Esophagus squamous epithelium (tissue), 5 donors: ENCODE results near the gene LRP8. TPM values are rescaled to one million over a fixed set of nuclear protein-coding genes. Genes with fewer than 3 reads are reported as not detected.

Source experiments
- DNase-seq: peaks from one replicate; lab custom pipeline; 2025; lab: John Stamatoyannopoulos, UW
- H3K27ac ChIP-seq, 4 donors: fragments of 200-600 bp; sonication (generic); one replicate each; pipeline ENCODE4 v1.5.1; 2016 to 2019; ENCODE audit warnings: mild to moderate bottlenecking in 1 of 4
- H3K27me3 ChIP-seq, 4 donors: fragments of 200-600 bp; sonication (generic); 1 replicate in 3 of 4; 2 replicates in 1 of 4; pipeline versions ENCODE4 v1.5.1 to v1.6.0; 2017 to 2021; ENCODE audit warnings: antibody characterized with exemption in 1 of 4
- H3K36me3 ChIP-seq, 3 donors: fragments of 200-600 bp; sonication (generic); one replicate each; pipeline ENCODE4 v1.5.1; 2016 to 2019
- H3K4me1 ChIP-seq, 3 donors: fragments of 200-600 bp; sonication (generic); one replicate each; pipeline ENCODE4 v1.5.1; 2017 to 2019
- H3K4me3 ChIP-seq, 4 donors: fragments of 200-600 bp; sonication (generic); 1 replicate in 3 of 4; 2 replicates in 1 of 4; pipeline ENCODE4 v1.5.1; 2016 to 2019; ENCODE audit warnings: mild to moderate bottlenecking in 2 of 4, moderate library complexity in 1 of 4
- H3K9me3 ChIP-seq, 3 donors: fragments of 200-600 bp; sonication (generic); one replicate each; pipeline ENCODE4 v1.5.1; 2016 to 2019
- CTCF ChIP-seq, 6 experiments: fragments of 450-650 bp in 4 of 6; fragments of 200-600 bp in 2 of 6; sonication (generic) in 2 of 6; IDR thresholded peaks; one replicate each; pipeline ENCODE4 v1.5.1; 2016 to 2019; ENCODE audit warnings: antibody characterized with exemption in 6 of 6, mild to moderate bottlenecking in 4 of 6, moderate library complexity in 4 of 6
- POLR2A ChIP-seq, 4 donors: fragments of 450-650 bp; IDR thresholded peaks; one replicate each; pipeline ENCODE4 v1.6.1; 2017; ENCODE audit warnings: antibody characterized with exemption in 4 of 4, mild to moderate bottlenecking in 4 of 4, moderate library complexity in 3 of 4
- WGBS, 2 donors: methylation state at CpG; one replicate each; pipeline ENCODE4 v1.1.5; 2018; 5-methylcytosine and 5-hydroxymethylcytosine counted together
- intact Hi-C: fragments of 100-400 bp; cut with DNase I; formaldehyde crosslinking; loops from one replicate; pipeline ENCODE4 v1.15.0; 2022
- total RNA-seq, 4 donors: library from RNA; depleted of rRNA; stranded (reverse); fragments of >200 nt; gene quantifications; one replicate each; pipeline ENCODE4 v1.1.0, GENCODE V29; 2016
- donor health status: DM: yes; HTN: yes; CAD: no.

LRP8 gene
- total RNA-seq, 4 donors from 2014 or later = 15.3 to 39.6 (median 18.8) TPM

- intact Hi-C loops = no loop called here
- Histone ChIP-seq H3K27ac (no peak overlapping the region), H3K9me3 (no peaks in the 10 kb centered on the region), H3K27me3 (no peaks in the 10 kb centered on the region), H3K4me1 (peaks cover 0 to 34% (median 8%) of the 10 kb centered on the region in 3 donors), H3K36me3 (peaks cover 0 to 6% (median 0%) of the 10 kb centered on the region in 3 donors), H3K4me3 (no peak overlapping the region)
- 72 to 80% methylated on average over 5 to 7 of the region's 8 CpGs for WGBS, 2 donors
- no peak for TF ChIP-seq POLR2A (IDR thresholded peaks at IDR 0.05)
- no peak for TF ChIP-seq CTCF (IDR thresholded peaks at IDR 0.05)
- no peak for DNase-seq
Observed at GRCh38 chr1:53308506-53308905, 19.4 kb downstream of the LRP8 start.

- Histone ChIP-seq H3K4me1 (peaks cover 0 to 33% (median 8%) of the 10 kb centered on the region in 3 donors), H3K36me3 (no peaks in the 10 kb centered on the region), H3K9me3 (no peaks in the 10 kb centered on the region), H3K27ac (no peak overlapping the region), H3K4me3 (no peak overlapping the region), H3K27me3 (no peaks in the 10 kb centered on the region)
- no peak for DNase-seq
- WGBS, 2 donors = 72 to 93% methylated on average over 2 to 3 of the region's 4 CpGs
- no peak for TF ChIP-seq POLR2A (IDR thresholded peaks at IDR 0.05)
- intact Hi-C loops = no loop called here
Observed at GRCh38 chr1:53307037-53307436, 20.8 kb downstream of the LRP8 start.

DNA sequence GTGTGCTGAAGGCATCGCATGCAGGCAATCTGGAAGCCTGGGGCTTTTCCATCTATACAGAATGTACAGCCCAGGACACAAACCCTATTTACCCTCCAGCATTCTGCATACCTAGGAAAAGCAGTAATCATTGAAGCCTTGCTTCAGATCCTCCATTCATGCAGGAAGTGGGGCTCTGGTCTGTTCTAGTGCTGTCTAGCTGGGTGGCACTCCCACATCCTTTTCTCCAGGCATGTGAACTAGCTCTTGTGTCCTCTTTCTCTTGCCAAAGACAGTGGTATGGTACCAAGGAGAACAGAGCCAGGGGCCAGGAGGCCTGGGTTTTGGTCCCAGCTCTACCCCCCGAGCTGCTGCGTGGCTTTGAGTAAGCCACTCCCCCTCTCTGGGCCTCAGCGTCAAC is 21.7 kb downstream of the LRP8 start:
- Histone ChIP-seq H3K27me3 (no peaks in the 10 kb centered on the region), H3K4me1 (peaks cover 0 to 33% (median 8%) of the 10 kb centered on the region in 3 donors), H3K36me3 (no peaks in the 10 kb centered on the region), H3K4me3 (no peak overlapping the region), H3K27ac (peak overlapping the region in 2 of 4 donors; percentile 7), H3K9me3 (no peaks in the 10 kb centered on the region)
- no peak for DNase-seq
- intact Hi-C loops = no loop called here
- TF ChIP-seq CTCF (IDR thresholded peaks at IDR 0.05) (no peak), POLR2A (IDR thresholded peaks at IDR 0.05) (no peak)
- 68 to 69% methylated on average over 3 to 4 of the region's 4 CpGs for WGBS, 2 donors

DNA sequence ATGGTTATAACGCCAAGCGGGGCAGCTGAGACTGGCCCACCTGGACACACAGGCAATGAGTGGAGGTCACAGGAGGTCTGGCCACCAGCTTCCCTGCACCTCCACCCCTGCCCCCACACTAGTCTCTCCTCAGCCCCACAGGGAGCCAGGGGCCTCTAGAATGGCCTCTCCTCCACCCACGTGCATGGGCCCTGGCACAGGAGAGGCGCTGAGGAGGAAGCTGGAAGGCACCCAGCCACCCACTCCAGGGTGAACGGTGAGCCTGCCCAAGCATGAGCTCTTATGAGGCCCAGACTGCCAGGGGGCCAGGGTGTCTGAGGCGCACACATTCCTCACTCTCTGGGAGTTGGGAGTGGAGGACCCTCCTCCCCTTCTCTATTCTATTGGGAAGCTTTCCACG is 22.2 kb downstream of the LRP8 start:
- Histone ChIP-seq H3K4me1 (peaks cover 0 to 33% (median 8%) of the 10 kb centered on the region in 3 donors), H3K36me3 (no peaks in the 10 kb centered on the region), H3K4me3 (no peak overlapping the region), H3K27ac (peak overlapping the region in 1 of 4 donors; percentile 7), H3K27me3 (no peaks in the 10 kb centered on the region), H3K9me3 (no peaks in the 10 kb centered on the region)
- intact Hi-C loops = no loop called here
- TF ChIP-seq POLR2A (IDR thresholded peaks at IDR 0.05) = no peak
- no peak for DNase-seq
- WGBS, 2 donors = 0 to 70% methylated on average over 1 to 6 of the region's 7 CpGs

DNA sequence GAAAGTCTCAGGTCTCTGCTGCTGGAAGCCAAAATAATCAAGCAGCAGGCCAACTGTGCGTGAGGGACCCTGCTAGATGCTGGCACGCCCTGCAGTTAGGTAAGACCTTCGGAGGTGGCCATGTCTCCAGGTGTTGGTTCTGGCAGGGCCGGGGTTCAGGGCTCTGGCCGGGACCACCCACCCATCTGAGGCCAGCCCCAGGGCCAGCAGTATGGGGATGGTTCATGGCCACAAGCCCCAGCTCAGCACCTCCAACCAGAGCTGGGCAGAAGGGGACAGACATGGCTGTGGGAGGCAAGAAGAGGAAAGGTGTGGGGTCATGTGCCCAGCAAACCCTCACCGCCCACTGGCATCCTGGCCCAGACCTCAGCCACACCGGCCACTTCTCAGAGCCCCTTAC is 23.3 kb downstream of the LRP8 start:
- WGBS, 2 donors = 60 to 80% methylated on average over 1 to 2 of the region's 7 CpGs
- Histone ChIP-seq H3K4me3 (no peak overlapping the region), H3K9me3 (no peaks in the 10 kb centered on the region), H3K36me3 (no peaks in the 10 kb centered on the region), H3K4me1 (peaks cover 0 to 33% (median 8%) of the 10 kb centered on the region in 3 donors), H3K27me3 (no peaks in the 10 kb centered on the region), H3K27ac (no peak overlapping the region)
- intact Hi-C loops = no loop called here
- TF ChIP-seq CTCF (IDR thresholded peaks at IDR 0.05) = no peak
- TF ChIP-seq POLR2A (IDR thresholded peaks at IDR 0.05) = no peak
- no peak for DNase-seq

- intact Hi-C loops = no loop called here
- Histone ChIP-seq H3K9me3 (no peaks in the 10 kb centered on the region), H3K36me3 (no peaks in the 10 kb centered on the region), H3K27ac (no peak overlapping the region), H3K4me3 (no peak overlapping the region), H3K4me1 (peaks cover 0 to 33% (median 8%) of the 10 kb centered on the region in 3 donors), H3K27me3 (no peaks in the 10 kb centered on the region)
- DNase-seq = no peak
- no peak for TF ChIP-seq CTCF (IDR thresholded peaks at IDR 0.05)
- 49 to 54% methylated on average over 11 to 14 of the region's 14 CpGs for WGBS, 2 donors
Observed at GRCh38 chr1:53303726-53304515, 23.9 kb downstream of the LRP8 start.
